CD4-positive, CD25-positive, alpha-beta regulatory T cell (primary cell): ENCODE results near the gene EPB41. TPM values are rescaled to one million over a fixed set of nuclear protein-coding genes. Genes with fewer than 3 reads are reported as not detected.

Source experiments
- ATAC-seq, 2 donors: fragments of 150-1000 bp; cut with Tn5 transposase; one replicate each; pipeline ENCODE4 v1.10.0; 2021; ENCODE audit warnings: low read depth in 2 of 2, moderate number of reproducible peaks in 2 of 2, moderate library complexity in 1 of 2
- DNase-seq, 3 donors: peaks; one replicate each; pipeline versions ENCODE4 v3.0.0 to v3.0.0-alpha.2; 2012 to 2022; ENCODE audit warnings: mixed read lengths in 1 of 3
- H3K27ac ChIP-seq: one replicate; pipeline ENCODE4 v1.7.0; 2013; ENCODE audit warnings: mild to moderate bottlenecking, low read length; ENCODE audit not compliant: insufficient read depth, poor library complexity, severe bottlenecking
- H3K27me3 ChIP-seq: one replicate; pipeline ENCODE4 v1.7.0; 2013; ENCODE audit warnings: low read length; ENCODE audit not compliant: control insufficient read depth, insufficient read depth
- H3K36me3 ChIP-seq: one replicate; pipeline ENCODE4 v1.7.0; 2013; ENCODE audit warnings: mild to moderate bottlenecking, low read length, moderate library complexity; ENCODE audit not compliant: control insufficient read depth, insufficient read depth
- H3K4me1 ChIP-seq: 2 replicates; pipeline ENCODE4 v1.7.0; 2013; ENCODE audit warnings: mild to moderate bottlenecking, low read length; ENCODE audit not compliant: insufficient read depth, control insufficient read depth, poor library complexity, severe bottlenecking
- H3K4me3 ChIP-seq: one replicate; pipeline ENCODE4 v1.7.0; 2013; ENCODE audit warnings: low read depth, mild to moderate bottlenecking, low read length, moderate library complexity
- H3K9me3 ChIP-seq, 2 experiments: 1 replicate in 1 of 2; 2 replicates in 1 of 2; pipeline ENCODE4 v1.7.0; 2013; ENCODE audit warnings: low read length in 2 of 2, mild to moderate bottlenecking in 1 of 2, moderate library complexity in 1 of 2; ENCODE audit not compliant: control insufficient read depth in 2 of 2
- H3K27ac Mint-ChIP-seq, 3 donors: one replicate each; pipeline ENCODE4 v1.8.0; 2020 to 2022; ENCODE audit warnings: mild to moderate bottlenecking in 3 of 3, mixed read lengths in 3 of 3, moderate library complexity in 2 of 3
- H3K27me3 Mint-ChIP-seq: one replicate; pipeline ENCODE4 v1.8.0; 2022; ENCODE audit warnings: mild to moderate bottlenecking, mixed read lengths
- H3K36me3 Mint-ChIP-seq: one replicate; pipeline ENCODE4 v1.8.0; 2020; ENCODE audit warnings: mixed read lengths
- H3K4me1 Mint-ChIP-seq, 4 donors: one replicate each; pipeline ENCODE4 v1.8.0; 2020 to 2022; ENCODE audit warnings: mixed read lengths in 4 of 4, mild to moderate bottlenecking in 1 of 4
- H3K4me3 Mint-ChIP-seq, 4 donors: one replicate each; pipeline ENCODE4 v1.8.0; 2020 to 2022; ENCODE audit warnings: mild to moderate bottlenecking in 4 of 4, mixed read lengths in 4 of 4, moderate library complexity in 3 of 4
- H3K9me3 Mint-ChIP-seq, 7 donors: one replicate each; pipeline ENCODE4 v1.8.0; 2020 to 2022; ENCODE audit warnings: mixed read lengths in 7 of 7, mild to moderate bottlenecking in 3 of 7, moderate library complexity in 2 of 7
- polyA plus RNA-seq, 4 donors: library from polyadenylated mRNA; unstranded; fragments of 300-500 nt; fragmentation: Illumina TruSeq; gene quantifications; one replicate each; pipeline ENCODE4 v1.2.3, GENCODE V29; 2021
- total RNA-seq: library from RNA; stranded (reverse); gene quantifications from one replicate; pipeline ENCODE4 v1.2.3, GENCODE V29; 2022

The EPB41 gene
- total and polyA plus RNA-seq, 5 donors from 2014 or later = 118 to 309 (median 161) TPM

DNA sequence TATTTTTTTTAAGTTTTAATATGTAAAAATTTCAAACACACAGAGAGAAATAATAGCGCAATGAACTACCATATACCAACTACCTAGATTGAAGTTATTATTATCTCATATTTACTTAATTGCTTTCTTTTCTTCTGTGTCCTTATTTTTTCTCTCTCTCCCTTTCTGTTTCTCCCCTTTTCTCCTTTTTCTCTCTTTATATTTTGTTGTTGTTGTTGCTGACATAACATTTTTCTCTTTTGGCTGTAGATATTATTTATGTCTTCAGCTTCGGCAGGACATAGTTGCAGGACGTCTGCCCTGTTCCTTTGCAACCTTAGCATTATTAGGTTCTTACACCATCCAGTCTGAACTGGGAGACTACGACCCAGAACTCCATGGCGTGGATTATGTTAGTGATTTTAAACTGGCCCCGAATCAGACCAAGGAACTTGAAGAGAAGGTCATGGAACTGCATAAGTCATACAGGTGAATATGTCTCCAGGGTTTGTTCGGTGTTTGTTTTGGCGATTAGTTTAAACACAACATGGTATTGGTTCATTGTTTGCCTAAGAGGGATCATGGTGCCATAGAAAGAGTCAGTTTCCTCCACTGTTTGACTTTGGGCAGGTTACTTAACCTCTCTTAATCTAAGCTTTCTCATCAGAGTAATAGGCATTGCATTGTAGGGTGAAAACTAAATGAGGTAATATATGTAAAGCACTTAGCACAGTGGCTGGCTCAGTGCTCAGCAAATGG, 103.8 kb downstream of the EPB41 start:
- no peak for DNase-seq
- H3K4me3 ChIP-seq = no peak overlapping the region
- no peak for ATAC-seq
- H3K9me3 Mint-ChIP-seq = no peaks in the 10 kb centered on the region
- H3K4me3 Mint-ChIP-seq = no peak overlapping the region
- no peak overlapping the region for H3K27ac ChIP-seq
- H3K27me3 ChIP-seq = no peaks in the 10 kb centered on the region
- no peaks in the 10 kb centered on the region for H3K27me3 Mint-ChIP-seq
- H3K4me1 ChIP-seq = no peaks in the 10 kb centered on the region
- H3K9me3 ChIP-seq = no peaks in the 10 kb centered on the region
- H3K36me3 Mint-ChIP-seq = peaks cover 14% of the 10 kb centered on the region
- H3K36me3 ChIP-seq = peaks cover 72% of the 10 kb centered on the region
- peak overlapping the region in 1 of 3 donors; percentile 71 for H3K27ac Mint-ChIP-seq
- peaks cover 1 to 11% (median 8%) of the 10 kb centered on the region in 4 donors for H3K4me1 Mint-ChIP-seq

DNA sequence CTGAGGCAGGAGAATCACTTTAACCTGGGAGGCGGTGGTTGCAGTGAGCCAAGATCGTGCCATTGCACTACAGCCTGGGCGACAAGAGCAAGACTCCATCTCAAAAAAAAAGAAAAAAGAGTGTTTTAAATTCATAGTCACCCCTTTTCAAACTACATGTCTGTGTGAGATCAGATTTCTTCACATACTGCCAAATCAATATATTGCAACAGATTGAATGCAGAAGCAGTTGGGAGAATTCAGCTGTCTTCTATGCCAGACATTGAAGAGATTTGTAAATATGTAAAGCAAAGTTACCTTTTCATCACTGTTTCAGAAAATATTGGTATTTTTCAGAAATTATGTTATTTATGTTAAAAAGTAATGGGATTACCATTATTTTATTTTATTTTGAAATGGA, 108.3 kb downstream of the EPB41 start:
- no peaks in the 10 kb centered on the region for H3K9me3 ChIP-seq
- no peak overlapping the region for H3K27ac ChIP-seq
- Mint-ChIP-seq H3K36me3 (peaks cover 30% of the 10 kb centered on the region), H3K4me1 (peaks cover 3 to 22% (median 10%) of the 10 kb centered on the region in 4 donors), H3K27ac (no peak overlapping the region), H3K9me3 (no peaks in the 10 kb centered on the region), H3K27me3 (peaks cover 4% of the 10 kb centered on the region), H3K4me3 (no peak overlapping the region)
- no peak overlapping the region for H3K4me3 ChIP-seq
- ATAC-seq (no peak), DNase-seq (no peak)
- H3K4me1 ChIP-seq = no peaks in the 10 kb centered on the region
- peaks cover 60% of the 10 kb centered on the region for H3K36me3 ChIP-seq
- H3K27me3 ChIP-seq = no peaks in the 10 kb centered on the region

DNA sequence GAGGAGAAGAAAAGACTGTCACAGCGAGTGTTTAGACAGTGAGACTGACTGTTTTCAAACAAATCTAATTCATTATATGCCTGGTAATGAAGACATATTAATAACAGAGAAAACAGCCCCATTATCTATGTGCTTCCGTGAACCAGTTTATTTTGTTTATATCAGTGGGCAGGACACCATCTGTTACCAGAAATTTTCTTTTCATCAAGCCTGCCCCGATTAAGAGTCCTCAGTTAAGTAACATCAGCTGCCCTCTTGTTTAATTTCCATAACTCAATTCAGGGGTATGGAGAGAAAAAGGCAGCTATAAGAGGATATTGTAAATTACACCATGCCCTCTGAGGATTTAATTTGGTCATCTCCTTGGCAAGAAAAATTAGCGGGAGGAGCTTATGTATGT, 115.3 kb downstream of the EPB41 start:
- Histone ChIP-seq H3K9me3 (no peaks in the 10 kb centered on the region), H3K27me3 (no peaks in the 10 kb centered on the region), H3K27ac (no peak overlapping the region), H3K36me3 (peaks cover 79% of the 10 kb centered on the region), H3K4me1 (no peaks in the 10 kb centered on the region), H3K4me3 (no peak overlapping the region)
- Mint-ChIP-seq H3K4me3 (no peak overlapping the region), H3K4me1 (peaks cover 11 to 19% (median 18%) of the 10 kb centered on the region in 4 donors), H3K27ac (peak overlapping the region in 1 of 3 donors; percentile 54), H3K9me3 (no peaks in the 10 kb centered on the region), H3K36me3 (peaks cover 48% of the 10 kb centered on the region), H3K27me3 (no peaks in the 10 kb centered on the region)
- ATAC-seq (no peak), DNase-seq (no peak)

DNA sequence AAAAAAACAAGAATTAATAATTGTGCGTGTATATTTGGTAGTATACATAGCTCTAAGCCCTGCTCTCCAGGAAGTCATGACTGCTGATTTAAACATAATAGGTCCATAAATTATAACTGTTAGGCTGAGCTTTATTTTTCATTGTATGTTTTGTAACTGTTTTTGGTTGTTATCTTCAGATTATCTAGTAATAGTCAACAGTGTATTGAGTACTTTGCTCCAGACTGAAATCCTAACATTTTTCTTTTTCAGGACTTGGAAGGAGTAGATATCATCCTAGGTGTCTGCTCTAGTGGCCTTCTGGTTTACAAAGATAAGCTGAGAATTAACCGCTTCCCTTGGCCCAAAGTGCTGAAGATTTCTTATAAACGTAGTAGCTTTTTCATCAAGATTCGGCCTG, 118.5 kb downstream of the EPB41 start:
- H3K4me1 ChIP-seq = no peaks in the 10 kb centered on the region
- H3K27me3 Mint-ChIP-seq = no peaks in the 10 kb centered on the region
- H3K36me3 Mint-ChIP-seq = peaks cover 41% of the 10 kb centered on the region
- H3K9me3 Mint-ChIP-seq = no peaks in the 10 kb centered on the region
- no peak overlapping the region for H3K4me3 ChIP-seq
- H3K4me1 Mint-ChIP-seq = peaks cover 5 to 23% (median 10%) of the 10 kb centered on the region in 4 donors
- ATAC-seq (no peak), DNase-seq (no peak)
- H3K9me3 ChIP-seq = no peaks in the 10 kb centered on the region
- H3K36me3 ChIP-seq = peaks cover 88% of the 10 kb centered on the region
- no peaks in the 10 kb centered on the region for H3K27me3 ChIP-seq
- no peak overlapping the region for H3K27ac ChIP-seq
- H3K4me3 Mint-ChIP-seq = no peak overlapping the region
- H3K27ac Mint-ChIP-seq = no peak overlapping the region

DNA sequence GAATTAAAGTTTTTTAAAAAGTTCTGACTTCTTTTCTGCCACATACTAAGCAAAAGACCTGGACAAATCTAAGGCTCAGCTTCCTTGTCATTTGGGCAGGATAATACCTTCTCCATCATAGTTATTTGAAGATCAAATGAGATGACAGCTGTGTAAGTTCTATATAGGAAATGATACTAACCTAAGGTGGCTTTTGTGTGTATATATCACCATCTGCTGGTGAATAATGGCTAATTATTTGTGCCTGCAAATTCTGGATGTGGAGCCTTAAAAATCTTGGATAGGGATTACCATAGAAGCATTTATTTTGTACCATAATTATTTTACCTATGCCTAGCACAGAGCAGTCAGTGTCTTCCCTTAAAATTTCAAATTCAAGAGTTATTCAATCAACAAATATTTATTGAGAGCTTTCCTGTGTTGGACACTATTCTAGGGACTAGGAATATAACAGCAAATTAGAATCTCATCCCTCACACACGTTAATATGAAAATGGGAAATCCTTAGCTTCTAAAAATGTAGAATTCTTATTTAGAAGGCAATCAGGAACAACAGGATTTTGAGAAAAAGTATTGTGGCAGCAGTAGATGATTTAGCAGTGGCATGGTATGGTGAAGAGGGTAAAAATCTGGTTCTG, 119.6 kb downstream of the EPB41 start:
- no peak overlapping the region for H3K4me3 ChIP-seq
- peak in 2 of 3 donors; percentile 38 to 61 for DNase-seq
- peaks cover 90% of the 10 kb centered on the region for H3K36me3 ChIP-seq

DNA sequence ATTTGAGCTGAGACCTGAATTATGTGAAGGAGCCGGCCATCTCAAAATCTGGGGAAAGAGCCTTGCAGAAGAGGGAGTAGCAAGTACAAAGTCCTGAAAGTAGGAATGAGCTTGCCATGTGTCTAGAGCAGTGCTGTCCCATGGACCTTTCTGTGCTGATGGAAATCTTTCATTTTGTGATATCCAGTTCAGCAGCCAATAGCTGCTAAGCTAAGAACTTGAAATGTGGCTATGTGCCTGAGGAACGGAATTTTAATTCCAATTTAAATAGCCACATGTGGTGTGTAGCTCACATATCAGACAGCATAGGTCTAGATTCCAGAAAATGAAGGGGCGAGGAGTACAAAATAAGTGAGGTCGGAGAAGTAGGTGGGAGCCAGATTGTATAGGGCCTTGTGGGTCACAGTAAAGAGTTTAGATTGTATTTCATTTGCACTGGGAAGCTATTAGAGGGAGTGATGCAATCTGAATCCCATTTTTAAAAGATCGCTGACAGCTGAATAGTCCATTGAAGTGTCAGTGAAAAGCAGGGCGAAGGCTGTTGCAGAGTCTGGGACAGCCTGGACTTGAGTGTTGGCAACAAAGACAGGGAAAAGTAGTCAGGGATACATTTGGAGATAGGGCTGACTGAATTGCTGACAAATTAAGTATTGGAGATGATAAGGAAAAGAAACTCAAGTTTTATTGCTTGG, 129.1 kb downstream of the EPB41 start:
- Mint-ChIP-seq H3K27ac (peak overlapping the region in 1 of 3 donors; percentile 47), H3K4me3 (peak overlapping the region in 1 of 4 donors; percentile 65), H3K4me1 (peaks cover 0 to 9% (median 6%) of the 10 kb centered on the region in 4 donors)

More for the DNA sequence above, 119.6 kb downstream of the EPB41 start:
- Histone ChIP-seq H3K27ac (no peak overlapping the region), H3K27me3 (no peaks in the 10 kb centered on the region), H3K9me3 (no peaks in the 10 kb centered on the region), H3K4me1 (no peaks in the 10 kb centered on the region)
- H3K36me3 Mint-ChIP-seq = peaks cover 35% of the 10 kb centered on the region
- ATAC-seq = peak in 1 of 2 donors; percentile 48
- no peak overlapping the region for H3K27ac Mint-ChIP-seq
- H3K4me1 Mint-ChIP-seq = peaks cover 5 to 23% (median 10%) of the 10 kb centered on the region in 4 donors
- no peak overlapping the region for H3K4me3 Mint-ChIP-seq
- no peaks in the 10 kb centered on the region for H3K9me3 Mint-ChIP-seq
- H3K27me3 Mint-ChIP-seq = no peaks in the 10 kb centered on the region

DNA sequence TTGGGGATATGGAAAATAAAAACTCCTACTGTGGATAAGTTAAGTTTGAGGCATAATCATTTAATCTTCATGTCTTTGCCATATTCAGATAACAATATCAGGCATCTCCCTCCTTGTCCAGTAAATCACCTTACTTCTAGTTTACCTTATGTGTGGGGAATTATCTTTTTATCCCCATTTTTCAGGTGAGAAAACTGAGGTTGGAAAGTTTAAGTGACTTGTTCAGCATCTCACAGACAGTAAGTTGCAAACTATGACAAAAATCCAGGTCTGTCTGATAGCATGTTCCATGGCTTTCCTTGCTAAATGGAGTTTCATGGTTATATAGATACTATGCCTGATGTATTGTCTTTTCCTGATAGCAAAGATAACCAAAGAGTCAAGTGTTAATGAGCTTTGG, 129.6 kb downstream of the EPB41 start:
- H3K27me3 Mint-ChIP-seq = no peaks in the 10 kb centered on the region
- no peak overlapping the region for H3K27ac ChIP-seq
- H3K36me3 ChIP-seq = peaks cover 68% of the 10 kb centered on the region
- H3K4me1 ChIP-seq = no peaks in the 10 kb centered on the region
- no peaks in the 10 kb centered on the region for H3K27me3 ChIP-seq
- H3K27ac Mint-ChIP-seq = no peak overlapping the region
- no peaks in the 10 kb centered on the region for H3K9me3 Mint-ChIP-seq
- no peaks in the 10 kb centered on the region for H3K9me3 ChIP-seq
- H3K4me1 Mint-ChIP-seq = peaks cover 0 to 9% (median 7%) of the 10 kb centered on the region in 4 donors
- no peak overlapping the region for H3K4me3 Mint-ChIP-seq
- ATAC-seq (no peak), DNase-seq (no peak)
- H3K4me3 ChIP-seq = no peak overlapping the region
- peaks cover 32% of the 10 kb centered on the region for H3K36me3 Mint-ChIP-seq

More for the DNA sequence above, 129.1 kb downstream of the EPB41 start:
- Histone ChIP-seq H3K27ac (no peak overlapping the region), H3K9me3 (no peaks in the 10 kb centered on the region), H3K27me3 (no peaks in the 10 kb centered on the region), H3K36me3 (peaks cover 71% of the 10 kb centered on the region), H3K4me1 (no peaks in the 10 kb centered on the region), H3K4me3 (no peak overlapping the region)
- Mint-ChIP-seq H3K36me3 (peaks cover 32% of the 10 kb centered on the region), H3K27me3 (no peaks in the 10 kb centered on the region), H3K9me3 (no peaks in the 10 kb centered on the region)
- ATAC-seq (no peak), DNase-seq (no peak)
